T-helper 22 cell (primary cell): ENCODE measurements around the gene KIF7.

Experiments
- DNase-seq: peaks from one replicate; pipeline ENCODE4 v3.0.0-alpha.2; 2020; ENCODE audit warnings: low read depth

KIF7 gene

GRCh38 chr15:89670971-89671560 lies 15.8 kb upstream of the KIF7 start:
- no peak for DNase-seq

DNA sequence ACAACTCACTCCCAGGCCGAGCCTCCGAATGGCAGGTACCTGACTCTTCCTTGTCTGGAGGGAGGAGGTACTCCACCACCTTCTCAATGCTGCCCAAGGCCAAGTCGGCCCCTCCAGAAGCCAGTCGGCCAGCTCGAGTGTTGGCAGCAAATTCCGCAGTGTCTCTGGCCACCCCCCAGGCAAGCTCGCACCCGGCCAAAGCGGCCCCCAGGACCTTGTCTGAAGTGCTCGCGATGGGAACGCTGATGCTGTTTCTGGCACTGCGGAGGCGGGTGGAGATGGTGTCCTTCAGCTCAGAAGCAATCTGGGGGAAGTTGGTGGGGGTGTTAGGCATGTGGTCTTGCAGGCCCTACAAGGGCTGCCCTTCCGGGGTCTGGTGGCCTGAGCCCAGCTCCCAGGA lies 14.7 kb upstream of the KIF7 start:
- DNase-seq, result no peak

- DNase-seq, result no peak
These were observed 14.1 kb upstream of the KIF7 start for GRCh38 chr15:89669309-89669865.

DNA sequence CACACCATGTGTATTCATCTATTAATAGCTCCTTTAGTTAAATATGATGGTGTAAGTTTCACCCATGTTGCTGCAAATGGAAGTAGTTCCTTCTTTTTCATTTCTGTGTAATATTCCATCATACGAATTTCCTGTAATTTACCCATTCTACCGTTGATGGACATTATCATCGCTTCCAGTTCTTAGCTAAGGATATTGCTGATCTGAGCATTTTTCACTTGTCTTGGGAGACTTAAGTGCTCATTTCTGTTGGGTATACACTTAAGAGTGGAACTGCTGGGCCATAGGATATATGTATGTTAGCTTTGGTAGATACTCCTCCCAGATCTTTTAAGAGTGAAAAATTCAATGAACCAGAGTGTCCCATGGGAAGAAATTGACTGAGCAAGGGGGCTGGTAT lies 12.9 kb upstream of the KIF7 start:
- no peak for DNase-seq

- no peak for DNase-seq
These were observed 12.4 kb upstream of the KIF7 start for GRCh38 chr15:89667706-89667960.

GRCh38 chr15:89666858-89667705 lies 11.8 kb upstream of the KIF7 start:
- no peak for DNase-seq

GRCh38 chr15:89666184-89666857 lies 11.1 kb upstream of the KIF7 start:
- DNase-seq, result no peak

DNA sequence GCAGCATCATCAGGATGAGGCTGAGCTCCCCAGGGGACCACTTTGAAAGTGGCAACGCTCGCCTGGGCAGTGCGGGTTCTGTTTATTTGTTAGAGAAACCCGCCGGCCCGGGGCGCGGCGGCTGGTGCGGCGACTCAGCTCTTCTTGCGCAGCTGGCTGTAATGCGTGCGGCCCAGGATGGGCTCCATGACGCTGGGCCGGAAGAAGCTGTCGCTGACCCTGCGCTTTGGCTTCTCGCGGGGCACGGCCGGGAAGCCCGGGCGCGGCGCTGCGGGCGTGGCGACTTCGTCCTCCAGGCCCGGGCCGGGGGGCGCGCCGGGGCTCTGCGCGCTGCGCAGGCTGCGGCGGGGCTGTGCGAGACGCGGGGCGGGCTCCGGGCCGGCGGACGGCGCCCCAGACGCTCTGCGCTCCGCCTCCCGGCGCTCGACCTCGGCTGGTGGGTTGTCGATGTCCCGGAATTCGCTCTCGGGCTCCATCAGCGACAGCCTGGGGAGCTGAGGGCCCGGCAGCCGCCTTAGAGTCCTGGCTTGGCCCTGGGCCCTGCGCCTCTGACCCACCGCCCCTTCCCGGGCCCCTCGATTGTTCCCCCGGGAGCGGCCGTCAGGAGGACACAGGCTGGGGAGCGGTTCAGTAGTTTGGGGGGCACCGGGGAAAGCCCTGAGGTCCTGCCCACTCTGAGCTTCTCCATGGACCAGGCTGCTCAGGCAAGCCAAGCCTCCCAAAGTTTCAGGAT lies 10.3 kb upstream of the KIF7 start:
- DNase-seq, result no peak

- no peak for DNase-seq
These were observed 9.4 kb upstream of the KIF7 start for GRCh38 chr15:89664441-89665350.

- no peak for DNase-seq
These were observed 7.8 kb upstream of the KIF7 start for GRCh38 chr15:89662893-89663626.

GRCh38 chr15:89660556-89660955 lies 5.3 kb upstream of the KIF7 start:
- DNase-seq, result no peak

- DNase-seq, result no peak
These were observed 4.0 kb upstream of the KIF7 start for GRCh38 chr15:89659295-89659694.

DNA sequence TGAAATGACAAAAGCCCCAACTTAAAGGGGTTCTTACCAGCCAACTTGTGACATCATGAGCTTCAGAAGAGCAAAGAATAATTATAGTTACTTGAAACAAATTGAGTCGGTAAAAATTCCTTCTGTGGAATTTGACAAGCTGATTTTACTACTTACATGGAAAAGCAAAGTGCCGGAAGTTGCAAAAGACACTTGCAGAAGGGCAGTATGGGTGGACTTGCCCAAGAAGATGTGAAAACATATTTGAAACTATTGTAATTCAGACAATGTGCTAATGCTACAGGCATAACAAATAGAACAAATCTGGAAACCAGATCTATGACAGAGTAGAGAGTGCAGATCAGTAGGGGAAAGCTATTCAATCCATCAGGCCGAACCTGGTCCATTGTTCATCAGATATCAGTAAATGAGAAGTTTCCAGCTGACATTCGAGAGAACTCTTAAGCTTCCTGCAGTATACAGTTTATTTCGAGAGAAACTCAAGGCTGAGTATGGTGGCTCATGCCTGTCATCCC lies 2.5 kb upstream of the KIF7 start:
- DNase-seq, result no peak

- DNase-seq, result no peak
These were observed 999 bp upstream of the KIF7 start for GRCh38 chr15:89656116-89656815.

GRCh38 chr15:89654301-89654761 lies 936 bp downstream of the KIF7 start:
- no peak for DNase-seq

- no peak for DNase-seq
These were observed 1.7 kb downstream of the KIF7 start for GRCh38 chr15:89653578-89653977.

- no peak for DNase-seq
These were observed 2.6 kb downstream of the KIF7 start for GRCh38 chr15:89652666-89653065.

GRCh38 chr15:89652131-89652530 lies 3.1 kb downstream of the KIF7 start:
- no peak for DNase-seq

DNA sequence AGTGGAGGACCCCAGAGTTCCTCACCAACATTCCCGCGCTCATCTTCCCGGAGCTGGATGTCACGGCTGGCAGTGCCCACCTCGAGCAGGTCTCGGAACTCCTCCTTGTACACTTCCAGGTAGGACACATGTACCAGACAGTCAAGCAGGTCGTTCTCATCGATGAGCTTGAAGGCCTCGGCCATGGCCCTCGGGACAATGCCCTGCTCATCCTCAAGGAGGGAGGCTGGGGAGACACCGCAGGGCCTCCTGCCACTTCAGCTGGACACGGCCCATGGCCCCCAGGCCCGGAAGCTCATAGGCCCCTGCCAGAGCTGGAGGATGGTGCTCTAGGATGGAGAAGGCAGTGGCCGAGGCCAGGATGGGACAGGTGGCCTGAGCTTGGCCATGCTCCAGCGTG lies 5.6 kb downstream of the KIF7 start:
- DNase-seq, result no peak
